HuH-7 (cell line): ENCODE measurements around the gene XKR3.
"Not testable (repeated sequence)": the region's sequence is repeated elsewhere in the genome, so short reads cannot be mapped to it uniquely, and the experiment has no call there.

ENCODE experiments used
- DNase-seq: peaks from one replicate; pipeline ENCODE4 v3.0.0; 2011; ENCODE audit warnings: low spot score

The XKR3 gene

GRCh38 chr22:16747266-16748159 lies 77.7 kb downstream of the XKR3 start:
- not testable (repeated sequence) for DNase-seq

- not testable (repeated sequence) for DNase-seq
Measured at GRCh38 chr22:16734271-16734670, 90.9 kb downstream of the XKR3 start.
